GM23248 (cell line): ENCODE data around the gene ENTHD1. TPM values are rescaled to one million over a fixed set of nuclear protein-coding genes. Genes with fewer than 3 reads are reported as not detected.

Source experiments
- DNase-seq: peaks from one replicate; pipeline ENCODE4 v3.0.0-alpha.2; 2015
- H2AFZ ChIP-seq: fragments of 200-600 bp; sonication (generic); 2 replicates; pipeline ENCODE4 v1.6.1; 2016; ENCODE audit warnings: antibody characterized with exemption
- H3F3A ChIP-seq: fragments of 200-600 bp; sonication (generic); 2 replicates; pipeline ENCODE4 v1.6.1; 2016; ENCODE audit warnings: mild to moderate bottlenecking, antibody characterized with exemption, mixed run types; ENCODE audit not compliant: insufficient read depth
- H3K27ac ChIP-seq: fragments of 200-600 bp; sonication (generic); 2 replicates; pipeline ENCODE4 v1.5.1; 2016; ENCODE audit warnings: mild to moderate bottlenecking
- H3K27me3 ChIP-seq: fragments of 200-600 bp; sonication (generic); replicated peaks from 2 replicates; pipeline ENCODE4 v1.6.1; 2016; ENCODE audit warnings: mild to moderate bottlenecking; ENCODE audit not compliant: insufficient read depth
- H3K36me3 ChIP-seq: fragments of 200-600 bp; sonication (generic); 2 replicates; pipeline ENCODE4 v1.6.1; 2016; ENCODE audit warnings: low read depth, mild to moderate bottlenecking
- H3K4me1 ChIP-seq: fragments of 200-600 bp; sonication (generic); 2 replicates; pipeline ENCODE4 v1.6.1; 2016; ENCODE audit warnings: mild to moderate bottlenecking; ENCODE audit not compliant: insufficient read depth
- H3K4me2 ChIP-seq: fragments of 200-600 bp; sonication (generic); one replicate; pipeline ENCODE4 v1.6.1; 2016; ENCODE audit warnings: mild to moderate bottlenecking; ENCODE audit not compliant: unreplicated experiment
- H3K4me3 ChIP-seq: fragments of 200-600 bp; sonication (generic); 2 replicates; pipeline ENCODE4 v1.5.1; 2016; ENCODE audit warnings: mild to moderate bottlenecking
- H3K79me2 ChIP-seq: fragments of 200-600 bp; sonication (generic); 2 replicates; pipeline ENCODE4 v1.6.1; 2016; ENCODE audit warnings: mild to moderate bottlenecking; ENCODE audit not compliant: insufficient read depth
- H3K9ac ChIP-seq: fragments of 200-600 bp; sonication (generic); 2 replicates; pipeline ENCODE4 v1.6.1; 2016; ENCODE audit warnings: mild to moderate bottlenecking
- H3K9me2 ChIP-seq: fragments of 200-600 bp; sonication (generic); 2 replicates; pipeline ENCODE4 v1.6.1; 2016; ENCODE audit warnings: mixed run types, mild to moderate bottlenecking, moderate library complexity; ENCODE audit not compliant: insufficient read depth
- H3K9me3 ChIP-seq: fragments of 200-600 bp; sonication (generic); one replicate; pipeline ENCODE4 v1.6.1; 2017; ENCODE audit warnings: low read depth
- H4K20me1 ChIP-seq: fragments of 200-600 bp; sonication (generic); 2 replicates; pipeline ENCODE4 v1.6.0; 2016; ENCODE audit not compliant: insufficient read depth
- EZH2 ChIP-seq: fragments of 200-600 bp; sonication (generic); IDR thresholded peaks from 2 replicates; pipeline ENCODE4 v1.6.1; 2018; ENCODE audit warnings: antibody characterized with exemption, mild to moderate bottlenecking; ENCODE audit not compliant: insufficient read depth, poor library complexity, severe bottlenecking
- EZH2phosphoT487 ChIP-seq: fragments of 200-600 bp; sonication (generic); IDR thresholded peaks from 2 replicates; pipeline ENCODE4 v1.6.1; 2018; ENCODE audit warnings: antibody characterized with exemption, moderate library complexity, mild to moderate bottlenecking, low read depth; ENCODE audit not compliant: insufficient read depth
- WGBS, 2 experiments: methylation state at CpG; one replicate each; pipeline ENCODE4 v1.1.6; 2015 to 2017; ENCODE audit warnings: low lambda C conversion rate in 2 of 2, low coverage in 1 of 2; ENCODE audit errors: missing lambda C conversion rate in 2 of 2; 5-methylcytosine and 5-hydroxymethylcytosine counted together
- in situ Hi-C: fragments of 300-500 bp; cut with MboI; formaldehyde crosslinking; loops from 2 replicates; pipeline ENCODE4 v1.15.0; 2020
- polyA plus RNA-seq: library from polyadenylated mRNA; unstranded; fragments of >200 nt; fragmentation: Nextera tagmentation; extraction: Ambion mirVana; gene quantifications from 2 replicates; pipeline ENCODE4 v1.2.1, GENCODE V29; 2016
- total RNA-seq: library from RNA; depleted of rRNA; stranded (reverse); fragments of >200 nt; shearing (Covaris generic); gene quantifications from 2 replicates; pipeline ENCODE4 v1.2.3, GENCODE V29; 2014

Gene ENTHD1
- total and polyA plus RNA-seq, 2 experiments from 2014 or later = not detected

DNA sequence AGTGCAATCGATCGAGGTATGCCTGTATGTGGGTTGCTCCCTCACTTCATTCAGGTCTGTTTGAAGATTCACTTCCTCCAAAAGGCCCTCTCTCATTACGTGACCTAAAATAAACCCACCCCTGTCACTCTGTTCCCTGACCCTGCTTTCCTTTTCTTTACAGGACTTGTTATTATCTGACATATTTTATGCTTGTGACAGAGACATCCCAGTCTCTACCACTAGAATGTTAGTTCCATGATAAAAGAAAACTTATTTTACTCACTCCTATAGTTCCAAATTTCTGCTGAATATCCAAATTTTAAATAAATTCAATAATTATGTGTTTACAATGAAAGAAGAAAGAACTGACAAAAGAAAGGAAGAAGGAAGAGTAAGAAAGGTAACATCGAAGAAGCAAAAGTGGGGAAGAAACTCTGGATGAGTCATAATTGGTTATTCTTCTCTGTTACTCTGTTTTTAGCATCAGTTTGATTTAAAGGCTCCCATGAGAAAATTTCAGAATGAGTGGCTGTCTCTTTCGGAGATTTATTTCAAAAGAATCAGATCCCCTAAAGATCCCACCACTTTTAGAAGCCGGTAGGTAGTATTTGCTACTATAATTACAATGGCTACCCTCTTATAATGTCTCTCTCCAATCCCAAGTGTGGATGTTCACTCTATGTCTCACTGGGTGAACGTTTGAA is 33.5 kb downstream of the ENTHD1 start:
- H2AFZ ChIP-seq = no peak overlapping the region
- H4K20me1 ChIP-seq = no peaks in the 10 kb centered on the region
- no peak overlapping the region for H3K4me3 ChIP-seq
- H3K4me2 ChIP-seq = no peak overlapping the region
- no peaks in the 10 kb centered on the region for H3K36me3 ChIP-seq
- no peaks in the 10 kb centered on the region for H3K4me1 ChIP-seq
- no peaks in the 10 kb centered on the region for H3K9me2 ChIP-seq
- H3K27ac ChIP-seq = no peak overlapping the region
- peaks cover 27% of the 10 kb centered on the region for H3K27me3 ChIP-seq
- in situ Hi-C loops = no loop called here
- TF ChIP-seq EZH2phosphoT487 (no peak), EZH2 (no peak)
- H3K79me2 ChIP-seq = no peaks in the 10 kb centered on the region
- H3K9me3 ChIP-seq = no peaks in the 10 kb centered on the region
- no peak overlapping the region for H3K9ac ChIP-seq
- H3F3A ChIP-seq = no peaks in the 10 kb centered on the region
- WGBS, 2 experiments = 33 to 39% methylated on average over 7 of the region's 7 CpGs
- no peak for DNase-seq

DNA sequence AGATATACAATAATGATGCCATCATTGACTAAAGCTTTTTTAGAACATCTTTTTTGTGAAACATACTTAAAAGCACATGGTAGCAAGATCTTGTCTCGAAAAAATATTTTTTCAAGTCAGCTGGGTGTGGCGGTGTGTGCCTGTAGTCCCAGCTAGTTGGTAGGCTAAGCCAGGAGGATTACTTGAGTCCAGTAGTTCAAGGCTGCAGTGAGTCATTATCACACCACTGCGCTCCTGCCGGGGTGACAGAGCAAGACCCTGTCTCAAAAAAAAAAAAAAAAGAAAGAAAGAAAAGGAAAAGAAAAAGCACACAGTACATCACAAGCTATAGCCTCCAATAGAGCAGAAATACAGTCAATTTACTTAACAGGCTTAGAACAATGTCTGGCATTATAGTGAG is 37.0 kb downstream of the ENTHD1 start:
- Histone ChIP-seq H4K20me1 (no peaks in the 10 kb centered on the region), H3K9ac (no peak overlapping the region), H3K4me2 (no peak overlapping the region), H3K9me2 (no peaks in the 10 kb centered on the region), H3F3A (no peaks in the 10 kb centered on the region), H3K4me3 (no peak overlapping the region), H3K79me2 (no peaks in the 10 kb centered on the region), H3K36me3 (no peaks in the 10 kb centered on the region), H3K4me1 (no peaks in the 10 kb centered on the region), H3K9me3 (no peaks in the 10 kb centered on the region), H3K27ac (no peak overlapping the region), H2AFZ (no peak overlapping the region), H3K27me3 (peaks cover 38% of the 10 kb centered on the region)
- 40 to 54% methylated on average over 4 of the region's 4 CpGs for WGBS, 2 experiments
- in situ Hi-C loops = no loop called here
- DNase-seq = no peak
- TF ChIP-seq EZH2 (no peak), EZH2phosphoT487 (no peak)

DNA sequence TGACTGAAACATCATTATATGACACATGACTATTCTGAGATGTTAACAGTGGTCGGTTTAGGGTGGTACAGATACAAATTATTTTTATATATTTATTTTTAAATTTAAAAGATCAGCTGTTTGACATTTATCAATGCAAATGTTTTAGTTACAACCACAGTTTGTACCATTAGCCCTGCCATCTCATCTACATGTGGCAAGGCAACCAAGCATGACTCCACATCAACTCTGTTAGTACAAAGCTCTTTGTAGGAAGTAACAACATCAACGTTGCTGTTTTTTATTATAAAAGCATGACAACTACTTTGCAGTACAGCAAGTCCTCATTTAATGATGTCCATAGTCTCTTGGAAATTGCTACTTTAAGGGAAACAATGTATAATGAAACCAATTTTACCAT is 40.8 kb downstream of the ENTHD1 start:
- H3K79me2 ChIP-seq = no peaks in the 10 kb centered on the region
- no peak for DNase-seq
- H3K9ac ChIP-seq = no peak overlapping the region
- H3K36me3 ChIP-seq = no peaks in the 10 kb centered on the region
- no peak overlapping the region for H3K4me3 ChIP-seq
- H3K9me2 ChIP-seq = no peaks in the 10 kb centered on the region
- H3K4me1 ChIP-seq = no peaks in the 10 kb centered on the region
- no peak overlapping the region for H3K27ac ChIP-seq
- in situ Hi-C loops = no loop called here
- no peaks in the 10 kb centered on the region for H3K9me3 ChIP-seq
- H3K4me2 ChIP-seq = no peak overlapping the region
- 25 to 38% methylated on average over 2 of the region's 2 CpGs for WGBS, 2 experiments
- no peaks in the 10 kb centered on the region for H3F3A ChIP-seq
- TF ChIP-seq EZH2phosphoT487 (no peak), EZH2 (no peak)
- no peak overlapping the region for H2AFZ ChIP-seq
- H3K27me3 ChIP-seq = peaks cover 25% of the 10 kb centered on the region; the same call in 1 of the 2 replicates
- no peaks in the 10 kb centered on the region for H4K20me1 ChIP-seq

DNA sequence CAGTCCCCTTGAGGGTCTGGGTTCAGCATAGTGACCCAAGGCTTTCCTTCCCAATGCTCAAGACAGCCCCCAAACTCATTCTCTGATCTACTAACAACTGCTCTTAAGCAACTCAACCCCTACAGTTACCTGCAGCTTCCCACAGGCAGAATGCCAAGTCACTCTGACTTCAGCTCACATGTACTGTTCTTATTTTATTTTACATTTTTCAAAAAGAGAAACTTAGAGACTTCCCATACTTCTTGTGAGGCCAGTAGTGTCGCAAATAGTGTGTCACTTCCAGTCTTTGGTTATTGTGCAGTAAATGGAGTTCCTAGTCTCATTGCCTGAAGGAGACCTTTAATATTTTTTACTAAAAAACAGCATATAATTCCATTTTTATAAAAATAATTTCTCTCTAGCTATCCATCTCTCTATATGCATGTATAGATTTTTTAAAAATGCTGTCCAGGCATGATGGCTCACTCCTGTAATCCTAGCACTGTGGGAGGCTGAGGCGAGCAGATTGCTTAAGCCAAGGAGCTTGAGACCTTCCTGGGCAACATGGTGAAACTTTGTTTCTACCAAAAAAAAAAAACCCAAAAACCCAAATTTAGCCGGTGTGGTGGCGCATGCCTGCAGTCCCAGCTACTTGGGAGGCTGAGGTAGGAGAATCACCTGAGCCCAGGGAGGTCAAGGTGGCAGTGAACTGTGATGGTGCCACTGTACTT is 41.8 kb downstream of the ENTHD1 start:
- Histone ChIP-seq H3K79me2 (no peaks in the 10 kb centered on the region), H3K9ac (no peak overlapping the region), H4K20me1 (no peaks in the 10 kb centered on the region), H3K9me2 (no peaks in the 10 kb centered on the region), H3K36me3 (no peaks in the 10 kb centered on the region), H3K9me3 (no peaks in the 10 kb centered on the region), H2AFZ (no peak overlapping the region), H3K27ac (no peak overlapping the region), H3F3A (no peaks in the 10 kb centered on the region), H3K4me2 (no peak overlapping the region), H3K4me1 (no peaks in the 10 kb centered on the region), H3K27me3 (peaks cover 25% of the 10 kb centered on the region; the same call in 1 of the 2 replicates), H3K4me3 (no peak overlapping the region)
- 68 to 72% methylated on average over 4 of the region's 4 CpGs for WGBS, 2 experiments
- no peak for DNase-seq
- TF ChIP-seq EZH2phosphoT487 (no peak), EZH2 (no peak)
- in situ Hi-C loops = no loop called here
